Measurements from ENCODE around the gene TRIM3. TPM values are rescaled to one million over a fixed set of nuclear protein-coding genes. Genes with fewer than 3 reads are reported as not detected.

TRIM3 gene
- total RNA-seq, result 23.4 and 30.3 TPM in 2 replicates

DNA sequence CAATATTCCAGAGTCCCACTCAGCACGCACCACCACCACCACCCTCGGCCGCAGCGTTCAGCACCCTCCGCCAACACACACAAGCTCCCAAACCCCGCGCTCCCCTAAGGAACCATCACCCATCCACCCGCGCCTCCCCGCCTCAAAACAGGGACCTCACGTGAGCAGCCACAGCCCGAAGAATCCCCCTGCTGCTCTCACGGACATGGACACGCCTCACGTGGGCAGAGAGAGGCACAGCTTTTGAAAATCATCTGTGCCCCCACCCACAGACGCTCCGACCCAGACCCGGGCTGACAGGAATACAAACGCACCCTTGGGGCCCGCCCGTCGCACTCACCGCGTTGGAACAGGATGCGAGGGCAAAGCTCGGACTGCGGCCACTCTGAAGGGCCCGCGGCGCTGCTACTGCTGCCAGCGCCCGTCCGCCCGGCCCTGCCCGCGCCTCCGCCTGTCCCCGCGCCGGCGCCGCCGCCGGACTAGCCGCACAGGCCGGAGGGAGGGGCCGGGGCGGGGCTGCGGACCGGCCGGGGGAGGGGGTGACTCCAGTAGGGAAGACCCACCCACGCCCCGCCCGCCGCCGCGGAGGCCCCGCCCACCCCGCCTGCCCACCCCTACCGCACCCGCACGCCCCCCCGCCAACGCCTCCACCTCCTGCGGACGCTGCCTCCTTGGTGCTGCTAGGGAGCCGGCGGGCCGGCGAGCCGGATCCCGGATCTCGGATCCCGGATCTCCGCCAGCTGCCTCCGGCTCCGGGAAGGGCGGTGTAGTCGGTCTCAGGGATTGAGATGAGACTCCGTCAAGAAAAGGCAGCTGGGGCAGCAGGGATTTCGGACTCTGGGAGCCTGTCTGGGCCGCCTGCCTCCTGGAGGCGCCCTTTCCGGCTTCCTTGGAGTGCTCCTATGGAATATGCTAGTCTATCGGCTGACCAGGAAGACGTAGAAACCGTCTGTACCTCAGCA is at the start of gene TRIM3:
Gene TRIM3 (minus strand): TSS at position 491 of the 962 bp plus-strand sequence. CDS start 8,246 bp downstream, outside the sequence.

DNA sequence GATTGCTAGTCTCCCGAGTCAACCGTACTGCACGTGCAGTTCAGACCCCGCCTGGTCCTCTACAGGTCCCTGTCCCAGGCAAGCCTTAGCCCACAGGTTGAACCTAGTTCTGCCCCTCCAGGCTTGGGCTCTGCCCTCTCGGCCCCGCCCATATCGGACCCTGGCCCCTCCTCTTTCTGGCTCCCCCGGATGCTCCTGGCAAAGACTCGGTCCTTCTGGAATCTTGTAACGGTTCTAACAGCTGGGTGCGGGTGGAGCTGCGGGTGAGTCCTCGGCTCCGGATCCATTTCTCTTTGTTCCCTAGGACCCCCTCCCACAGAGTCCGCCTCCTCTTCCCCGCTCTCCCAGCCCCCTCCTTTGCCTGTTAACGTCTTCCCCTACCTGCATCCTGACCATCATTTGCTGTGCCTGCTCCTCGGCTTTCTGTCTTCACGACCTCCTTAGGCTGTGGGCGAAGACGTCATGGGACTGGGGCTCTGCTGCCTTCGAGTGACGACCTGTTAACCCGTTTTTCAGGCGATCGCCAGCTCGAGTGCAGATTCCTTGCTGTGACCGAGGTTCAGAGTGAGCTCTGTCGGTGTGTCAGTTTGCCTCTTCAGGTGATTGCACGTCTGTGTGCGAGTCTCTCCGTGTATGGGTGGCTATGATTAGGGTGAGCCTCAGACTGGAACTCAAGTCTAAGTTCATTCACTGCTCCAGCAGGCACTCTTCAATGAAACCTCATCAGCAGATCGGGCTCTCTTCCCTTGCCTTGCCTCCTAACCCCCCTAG is 23.5 kb upstream of the TRIM3 start, which contains the start of gene DNHD1:
Gene DNHD1 (plus strand): TSS at position 212 of the 771 bp plus-strand sequence. CDS start 936 bp downstream, outside the sequence.

DNA sequence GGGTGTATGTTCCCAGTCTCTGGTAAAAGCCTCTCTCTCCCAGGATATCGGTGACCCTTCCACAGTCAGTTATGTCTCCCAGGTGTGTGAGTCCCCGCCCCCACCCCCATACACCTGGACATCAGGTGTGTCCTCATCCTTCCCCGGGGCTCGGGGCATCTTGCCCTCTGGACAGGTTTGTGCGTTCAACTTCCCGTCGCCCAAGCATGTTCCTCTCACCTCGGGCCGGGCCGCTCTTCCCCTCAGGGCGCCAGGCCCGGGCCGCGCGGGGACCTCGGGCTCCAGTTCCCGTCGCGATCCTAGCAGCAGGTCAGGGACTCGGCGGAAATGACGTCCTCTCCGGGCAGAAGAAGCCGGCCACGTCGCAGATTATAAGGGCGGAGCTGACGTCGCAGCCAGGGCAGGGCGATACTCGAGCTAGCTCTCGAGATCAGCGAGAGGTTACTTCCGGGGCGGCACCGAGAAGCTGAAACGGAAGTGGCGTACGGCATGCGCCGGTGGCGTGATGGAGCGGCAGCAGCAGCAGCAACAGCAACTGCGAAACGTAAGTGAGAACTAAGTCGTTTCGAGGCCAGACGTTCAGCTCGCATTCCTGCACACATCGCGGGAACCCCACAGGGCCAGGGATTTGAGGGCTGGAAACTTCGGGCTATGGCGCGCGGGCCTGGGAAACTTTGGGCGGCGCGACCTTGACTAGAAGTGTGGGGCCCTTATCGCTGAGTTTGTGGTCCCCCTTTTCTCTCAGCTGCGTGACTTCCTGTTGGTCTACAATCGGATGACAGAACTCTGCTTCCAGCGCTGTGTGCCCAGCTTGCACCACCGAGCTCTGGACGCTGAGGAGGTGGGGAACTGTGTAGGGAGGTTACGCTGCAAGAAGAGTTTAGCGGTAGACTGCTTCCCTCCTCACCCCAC is 7.5 kb upstream of the TRIM3 start, which contains the start of the genes ARFIP2 and TIMM10B:
Gene ARFIP2 (minus strand): TSS at position 320 of the 912 bp plus-strand sequence. CDS start 910 bp downstream, outside the sequence.
Gene TIMM10B (plus strand): TSS at position 490 of the 912 bp plus-strand sequence. CDS start 16 bp downstream, at position 506.

DNA sequence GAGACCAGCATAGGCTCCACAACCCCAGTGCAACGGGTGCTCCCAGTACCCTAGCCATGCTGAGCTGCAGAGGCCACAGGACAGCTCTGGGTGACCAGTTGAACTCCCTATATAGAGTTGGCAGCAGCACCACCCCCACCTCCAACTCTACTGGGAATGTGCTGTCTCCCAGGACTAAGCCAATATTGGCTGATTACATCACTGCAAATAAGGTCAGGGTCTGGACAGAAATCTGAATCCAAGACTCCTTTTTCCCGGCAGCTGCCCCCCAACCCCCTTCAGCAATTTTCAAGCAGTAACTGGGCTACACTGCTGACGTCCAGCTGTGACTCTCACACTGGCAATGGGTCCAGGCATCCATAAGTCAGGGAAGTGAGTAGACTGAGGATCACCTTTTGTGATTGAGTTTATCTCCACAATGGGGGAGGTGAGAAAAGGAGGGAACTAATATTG is 32.8 kb downstream of the TRIM3 start, which contains the start of gene HPX:
Gene HPX (minus strand): TSS at position 82 of the 453 bp plus-strand sequence. CDS start 24 bp downstream, at position 58.

DNA sequence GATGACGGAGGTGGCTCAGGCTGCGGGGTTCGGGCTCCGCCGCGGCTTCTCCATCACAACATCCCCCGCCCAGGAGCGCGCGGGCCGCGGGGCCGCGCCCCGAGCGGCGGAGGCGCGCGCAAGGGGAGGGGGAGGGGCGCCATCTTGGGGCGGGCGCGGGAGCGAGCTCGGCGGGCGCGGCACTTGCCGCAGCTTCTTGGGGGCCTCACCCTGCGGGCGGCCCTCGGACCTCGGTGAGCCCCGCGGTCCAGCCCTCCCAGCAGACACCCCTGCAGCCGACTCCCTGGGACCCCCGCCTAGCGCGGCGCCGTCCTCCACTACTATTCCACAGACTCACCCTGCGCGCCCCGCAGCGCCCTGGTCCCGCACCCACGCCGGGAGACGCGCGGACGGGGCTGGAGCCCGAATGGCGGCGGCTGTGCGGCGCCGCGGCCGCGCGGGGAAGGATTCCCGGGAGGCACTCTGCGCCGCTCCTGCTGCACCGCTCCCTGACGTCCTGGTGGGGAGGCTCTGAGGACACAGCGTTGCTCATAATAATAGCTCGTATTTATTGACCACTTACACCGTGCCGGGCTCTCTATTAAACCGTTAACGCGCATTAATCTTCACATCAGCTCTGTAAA is 54.6 kb downstream of the TRIM3 start, which contains the start of gene APBB1:
Gene APBB1 (minus strand): TSS at position 86 of the 623 bp plus-strand sequence. CDS start 7,747 bp downstream, outside the sequence.

Other genes with a start within 250 kb of the TRIM3 start
- gene FHIP1B, start 239.3 kb downstream of the TRIM3 start, total RNA-seq, result 7.3 and 9.8 TPM in 2 replicates
- gene CNGA4, start 234.9 kb downstream of the TRIM3 start, total RNA-seq, result 0.06 TPM in 1 of 2 replicates, not detected in the other
- gene CCKBR, start 214.1 kb downstream of the TRIM3 start, total RNA-seq, result not detected in 2 replicates
- gene CAVIN3, start 153.4 kb downstream of the TRIM3 start, total RNA-seq, result 307 and 433 TPM in 2 replicates
- gene SMPD1, start 83.5 kb downstream of the TRIM3 start, total RNA-seq, result 54.4 and 71.0 TPM in 2 replicates
- gene APBB1, start 54.8 kb downstream of the TRIM3 start, total RNA-seq, result 50.2 and 51.7 TPM in 2 replicates
- 0.79 and 1.4 TPM in 2 replicates for gene HPX, start 33.0 kb downstream of the TRIM3 start, total RNA-seq
- 44.8 and 46.5 TPM in 2 replicates for gene ARFIP2, start 7.4 kb upstream of the TRIM3 start, total RNA-seq
- gene TIMM10B, start 7.6 kb upstream of the TRIM3 start, total RNA-seq, result 30.5 and 34.5 TPM in 2 replicates
- 5.3 and 7.2 TPM in 2 replicates for gene DNHD1, start 23.3 kb upstream of the TRIM3 start, total RNA-seq
- gene RRP8, start 129.7 kb upstream of the TRIM3 start, total RNA-seq, result 9.8 and 10.4 TPM in 2 replicates
- gene ILK, start 129.8 kb upstream of the TRIM3 start, total RNA-seq, result 271 and 344 TPM in 2 replicates
- 82.8 and 93.4 TPM in 2 replicates for gene TAF10, start 138.3 kb upstream of the TRIM3 start, total RNA-seq
- gene TPP1, start 145.5 kb upstream of the TRIM3 start, total RNA-seq, result 65.3 and 150 TPM in 2 replicates
- 5.4 and 22.3 TPM in 2 replicates for gene DCHS1, start 181.9 kb upstream of the TRIM3 start, total RNA-seq
- gene MRPL17, start 209.4 kb upstream of the TRIM3 start, total RNA-seq, result 85.9 and 111 TPM in 2 replicates